HK-2 (cell line): ENCODE data around the gene AGK.
"Not testable (repeated sequence)": the region's sequence is repeated elsewhere in the genome, so short reads cannot be mapped to it uniquely, and the experiment has no call there.

Experiments used
- DNase-seq: peaks from one replicate; pipeline ENCODE4 v3.0.0-alpha.2; 2018; ENCODE audit not compliant: unreplicated experiment

Gene AGK

GRCh38 chr7:141674702-141675101, 123.5 kb downstream of the AGK start:
- DNase-seq: no peak

DNA sequence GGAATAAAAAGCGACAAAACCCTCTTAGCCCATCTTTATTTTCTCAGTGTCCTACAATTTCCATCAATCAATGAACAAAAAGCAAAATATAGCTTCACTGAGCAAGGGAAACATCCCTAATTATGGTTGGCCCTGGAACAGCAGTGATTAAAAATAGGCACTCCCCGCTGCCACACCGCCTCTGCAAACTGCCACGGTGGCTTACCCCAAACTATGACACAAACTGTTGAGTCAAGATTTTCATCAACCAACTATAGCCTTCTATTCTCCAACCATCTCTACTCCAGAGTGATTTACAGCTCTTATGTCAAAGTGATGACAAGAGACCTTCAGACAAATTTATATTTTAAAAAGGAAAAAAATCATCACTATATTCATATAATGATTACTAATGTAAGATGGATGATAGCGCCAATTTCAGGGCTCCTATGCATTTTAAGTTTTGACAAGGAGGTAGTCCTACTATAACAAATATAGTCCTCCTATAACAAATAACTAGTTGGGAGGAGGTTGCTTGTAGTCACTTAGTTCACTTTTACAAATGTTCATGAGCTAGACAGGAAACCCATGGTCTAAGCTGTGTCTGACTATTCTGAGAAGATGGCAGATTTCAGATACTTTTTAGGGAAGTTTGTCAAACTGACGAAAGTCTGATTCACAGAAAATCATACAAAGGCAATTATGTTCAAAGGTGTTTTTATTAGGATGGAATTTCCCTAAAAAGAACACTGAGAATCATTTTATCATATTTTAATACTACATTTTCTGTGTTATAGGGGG, 124.4 kb downstream of the AGK start:
- no peak for DNase-seq

- DNase-seq: no peak
These were observed 125.4 kb downstream of the AGK start for GRCh38 chr7:141676618-141677017.

DNA sequence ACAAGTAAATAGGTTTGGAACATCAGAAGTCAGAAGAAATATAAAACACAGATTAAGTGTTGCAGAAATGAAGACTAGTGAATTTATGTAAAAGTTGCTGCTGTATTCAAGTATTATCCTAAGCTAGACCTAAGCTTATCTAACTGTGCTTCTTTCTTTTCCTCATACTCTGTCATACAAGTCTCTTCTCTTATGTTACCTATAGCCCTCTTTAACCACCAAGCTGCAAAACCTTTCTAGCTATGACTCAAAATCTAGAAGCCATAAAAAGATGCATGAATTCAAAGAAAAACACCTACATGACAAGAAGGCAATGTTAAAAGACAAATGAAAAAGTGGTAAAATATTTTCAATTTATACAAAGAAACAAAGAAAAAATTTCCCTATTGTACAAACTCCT, 127.8 kb downstream of the AGK start:
- DNase-seq: no peak

GRCh38 chr7:141685285-141686023, 134.2 kb downstream of the AGK start:
- no peak for DNase-seq

DNA sequence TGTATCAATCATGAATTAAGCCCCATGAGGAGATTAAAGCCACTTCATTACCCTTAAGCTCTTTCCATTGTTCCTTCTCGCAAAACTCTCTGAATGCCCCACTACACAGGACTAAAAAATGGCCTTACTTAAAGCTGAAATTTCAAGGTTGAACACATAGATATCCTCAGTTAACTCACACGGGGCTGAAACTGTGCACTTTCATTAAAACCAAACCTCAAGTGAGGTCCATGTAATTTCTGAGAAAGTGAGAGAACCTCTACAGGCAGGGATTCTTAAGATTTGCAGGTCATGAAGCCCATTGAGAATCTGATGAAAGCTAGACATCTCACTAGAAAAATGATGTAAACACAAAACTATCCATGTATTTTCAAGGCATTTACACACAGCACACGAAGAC, 134.9 kb downstream of the AGK start:
- DNase-seq: no peak

DNA sequence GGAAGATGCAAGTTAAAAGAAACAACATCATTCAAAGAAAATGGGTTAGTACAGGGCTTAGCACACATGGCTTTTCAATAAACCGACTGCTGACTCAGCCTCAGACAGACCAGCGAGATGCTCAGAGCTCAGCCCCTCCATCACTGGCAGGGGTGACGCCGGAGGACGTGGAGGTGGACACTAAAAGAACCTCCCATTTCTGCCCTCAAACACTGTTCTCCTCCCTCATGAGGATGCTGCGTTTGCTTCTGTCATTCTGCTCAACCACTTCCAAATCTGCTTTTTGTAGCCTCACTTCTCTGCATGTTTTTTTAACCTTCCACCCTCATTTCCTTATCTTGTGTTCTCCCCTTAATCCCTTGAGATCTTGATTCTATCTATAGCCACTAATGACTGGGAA, 135.5 kb downstream of the AGK start:
- DNase-seq: no peak

DNA sequence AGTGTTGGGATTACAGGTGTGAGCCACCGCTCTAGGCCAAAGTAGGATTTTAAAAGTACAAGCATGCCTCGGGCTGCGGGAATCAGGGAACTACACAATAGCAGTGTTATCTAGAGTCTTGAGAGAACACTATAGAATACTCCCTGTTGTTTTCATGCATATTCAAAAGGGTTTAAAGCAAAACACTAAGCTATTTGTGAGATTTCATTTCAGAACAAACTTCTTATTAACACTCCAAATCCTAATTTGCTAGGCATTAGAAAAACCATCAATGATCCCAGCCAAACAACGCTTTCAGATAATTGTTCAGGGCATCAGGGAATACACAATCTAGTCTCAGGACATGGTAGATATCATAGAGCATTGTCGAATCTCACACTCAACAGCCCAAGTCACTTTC, 136.8 kb downstream of the AGK start:
- DNase-seq: no peak

GRCh38 chr7:141689072-141689825, 138.0 kb downstream of the AGK start:
- not testable (repeated sequence) for DNase-seq

DNA sequence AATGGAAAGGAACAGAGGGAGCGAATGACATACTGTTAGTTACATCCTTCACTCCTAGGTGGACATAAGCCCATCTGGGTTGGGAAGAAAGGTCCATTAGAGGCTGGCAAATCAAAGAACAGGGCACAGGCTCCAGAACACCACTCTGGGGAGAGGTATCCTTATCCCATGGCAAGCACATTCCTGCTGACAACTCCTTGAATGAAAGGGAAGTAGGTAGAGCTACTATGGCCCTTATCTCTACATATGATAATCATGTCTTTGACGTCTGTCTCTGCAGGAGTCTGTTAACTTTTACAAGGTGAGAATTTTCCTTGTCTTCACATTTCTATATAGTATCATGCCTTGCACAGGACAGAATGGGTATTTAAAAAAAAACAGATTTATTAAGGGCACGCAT, 140.3 kb downstream of the AGK start:
- no peak for DNase-seq

GRCh38 chr7:141691961-141692360, 140.8 kb downstream of the AGK start:
- DNase-seq: no peak

GRCh38 chr7:141693082-141693481, 141.9 kb downstream of the AGK start:
- DNase-seq: no peak

DNA sequence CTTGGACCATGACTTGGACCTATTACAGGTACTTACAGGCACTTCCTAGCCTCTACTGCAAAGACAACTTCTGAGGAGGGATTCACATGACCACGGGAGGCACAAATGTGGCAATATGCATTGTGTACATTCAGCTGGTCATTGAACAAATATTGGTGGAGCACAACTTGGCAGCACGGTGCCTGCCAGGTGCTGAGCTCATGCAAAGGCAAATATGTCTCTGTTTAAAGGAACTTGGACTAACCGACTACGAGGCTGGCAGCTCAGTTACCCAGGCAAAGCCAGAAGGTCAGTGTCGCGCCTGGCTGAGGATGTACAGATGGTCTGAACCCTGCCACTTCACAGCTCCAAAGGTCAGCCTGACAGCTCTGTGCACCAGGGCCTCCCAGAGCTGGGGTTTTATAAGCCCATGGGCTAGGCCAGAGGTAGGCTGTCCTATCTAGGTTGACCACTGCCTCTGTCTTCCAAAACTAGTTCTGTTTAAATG, 144.6 kb downstream of the AGK start:
- DNase-seq: peak; percentile 15

DNA sequence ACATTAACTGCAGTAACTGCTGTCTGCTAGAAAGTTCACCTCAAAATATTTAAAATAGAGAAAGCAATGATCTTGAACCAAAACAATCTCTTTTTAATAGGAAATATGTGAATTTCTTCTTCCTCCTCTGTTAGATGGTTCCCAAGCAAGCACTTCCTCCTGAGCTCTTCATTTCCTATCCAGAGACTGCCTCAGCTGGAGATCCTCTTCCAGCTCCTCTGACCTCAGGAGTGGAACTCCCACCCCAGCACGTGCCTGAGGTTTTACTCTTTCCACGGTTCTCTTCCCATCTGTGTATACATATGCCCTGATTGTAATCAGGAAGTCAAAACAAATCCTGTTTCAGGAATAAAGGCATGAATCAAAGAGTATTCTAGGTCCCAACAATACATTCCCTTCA, 145.1 kb downstream of the AGK start:
- no peak for DNase-seq

DNA sequence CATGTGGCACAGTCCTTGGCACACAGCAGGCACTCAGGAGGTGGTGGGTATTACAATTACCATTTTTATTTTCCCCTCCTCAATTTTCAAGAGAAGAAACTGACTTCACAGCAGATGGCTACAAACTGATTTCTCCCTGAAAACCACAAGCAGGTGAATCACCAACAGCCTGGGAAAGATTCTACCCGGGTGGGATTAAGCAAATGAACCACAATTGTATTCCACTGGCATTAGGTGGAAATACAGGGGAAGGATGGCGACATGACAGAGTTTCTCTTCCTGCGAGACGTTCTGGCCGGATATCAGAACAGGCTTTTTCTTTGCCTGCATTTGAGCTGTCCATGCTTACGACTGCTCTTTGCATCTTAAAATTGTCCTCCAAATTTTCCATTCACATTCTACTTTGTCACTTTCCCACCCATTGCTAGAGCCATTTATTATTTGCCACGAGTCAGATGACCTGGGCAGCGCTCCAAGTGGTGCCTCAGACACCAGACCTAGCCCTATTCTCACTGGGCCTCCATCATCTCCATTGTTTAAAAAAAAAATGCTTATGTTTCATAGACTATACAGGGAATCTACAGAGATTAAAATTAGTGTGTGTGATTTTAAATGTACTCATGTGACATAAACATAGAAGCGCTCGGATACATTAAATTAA, 146.1 kb downstream of the AGK start:
- DNase-seq: peak; percentile 45

DNA sequence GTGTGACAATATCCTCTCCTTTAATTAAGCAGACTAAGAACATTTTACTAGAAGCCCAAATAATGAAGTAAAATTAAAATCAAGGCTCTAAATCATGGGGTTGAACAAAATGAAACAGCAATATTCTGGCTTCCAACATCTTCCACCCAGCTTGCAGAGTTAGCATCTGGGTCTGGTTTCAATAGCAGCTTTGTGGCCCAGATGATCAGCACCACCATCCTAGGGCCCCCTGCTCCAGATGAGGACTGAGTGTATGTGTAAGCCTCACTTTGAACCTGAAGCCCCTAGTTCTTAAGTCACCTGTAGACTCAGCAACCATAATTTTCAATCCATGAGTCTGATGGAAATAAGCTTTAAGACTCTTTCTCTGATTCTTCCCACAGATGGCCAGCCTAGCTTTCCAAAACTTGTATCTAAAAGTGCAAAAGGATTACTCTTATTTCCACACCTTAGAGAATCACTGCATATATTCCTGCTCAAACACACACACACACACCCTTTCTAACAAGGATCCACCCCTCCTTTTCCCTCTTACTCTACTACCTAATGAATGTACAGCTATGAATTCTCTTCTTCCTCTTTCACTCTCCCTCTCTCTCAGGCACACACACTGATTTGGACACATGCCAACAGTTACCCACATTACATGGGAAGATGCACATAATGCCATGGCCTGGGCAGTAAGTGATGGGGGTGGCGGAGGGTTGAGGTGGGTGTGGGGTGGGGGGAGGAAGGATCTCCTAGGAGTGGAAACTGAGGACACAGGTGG, 147.2 kb downstream of the AGK start:
- DNase-seq: no peak

- DNase-seq: no peak
These were observed 148.7 kb downstream of the AGK start for GRCh38 chr7:141699860-141700259.

- no peak for DNase-seq
These were observed 149.2 kb downstream of the AGK start for GRCh38 chr7:141700296-141700847.

- no peak for DNase-seq
These were observed 149.7 kb downstream of the AGK start for GRCh38 chr7:141700848-141701371.

GRCh38 chr7:141701489-141702046, 150.4 kb downstream of the AGK start:
- DNase-seq: peak; percentile 42
